ENCODE data around the gene RTKN2.

RTKN2 gene

DNA sequence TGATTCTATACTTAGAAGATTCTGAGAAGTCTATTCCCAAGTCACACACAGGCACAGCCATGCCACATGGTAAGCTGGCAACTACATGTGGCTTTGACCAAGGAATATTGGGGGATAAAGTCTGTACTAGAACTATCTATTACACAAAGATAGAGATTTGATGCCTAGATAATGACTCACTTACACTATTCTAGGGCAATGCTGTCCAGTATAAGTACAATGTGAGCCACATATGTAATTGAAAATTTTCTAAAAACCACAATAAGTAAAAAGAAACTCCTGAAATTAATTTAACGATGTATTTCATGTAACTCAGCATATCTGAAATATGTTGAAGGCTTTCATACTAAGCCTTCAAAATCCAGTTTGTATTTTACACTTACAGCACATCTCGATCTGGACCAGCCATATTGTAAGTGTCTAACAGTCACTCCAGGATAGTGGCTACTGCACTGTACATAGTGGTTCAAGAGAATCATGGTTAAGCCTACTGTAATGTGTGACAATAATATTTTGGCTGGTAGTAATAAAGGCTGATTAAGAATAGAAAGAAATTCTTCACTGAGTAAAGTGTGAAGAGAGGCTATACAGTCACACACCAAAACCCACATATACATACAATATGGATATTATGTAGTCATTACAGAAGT lies 62.8 kb downstream of the RTKN2 start:
- TF ChIP-seq REST (IDR thresholded peaks at IDR 0.05; ENCODE audit: insufficient read depth in 1 of 2, low read depth in 2 of 2, low read length in 2 of 2) (no peak), FOXP2 (optimal IDR thresholded peaks at IDR 0.05; ENCODE audit: borderline replicate concordance, extremely low read depth, extremely low read length, insufficient read depth) (no peak), SIN3A (IDR thresholded peaks at IDR 0.05; ENCODE audit: borderline replicate concordance, insufficient read depth, low read length) (no peak), TAF1 (IDR thresholded peaks at IDR 0.05; ENCODE audit: borderline replicate concordance, insufficient read depth, low read length) (no peak), POLR2AphosphoS5 (IDR thresholded peaks at IDR 0.05; ENCODE audit: low read depth, low read length) (no peak)

DNA sequence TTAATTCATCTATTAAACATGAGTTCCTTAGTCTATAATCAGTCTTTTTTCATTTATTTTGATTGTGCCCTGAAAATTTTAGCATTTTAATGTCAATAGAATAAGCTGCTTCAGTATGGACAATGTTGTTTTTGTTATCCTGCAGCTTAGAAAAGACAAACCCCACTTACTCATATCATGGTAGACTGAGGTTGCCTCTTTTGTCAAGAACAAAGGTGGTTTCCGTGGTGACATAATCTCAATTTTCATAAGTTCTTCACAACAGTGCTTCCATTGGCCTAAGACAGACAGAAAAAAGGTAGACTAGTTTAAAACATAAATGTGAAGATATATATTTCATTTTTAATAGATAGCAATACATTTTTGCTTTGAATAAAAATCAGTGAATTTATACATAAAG lies 69.1 kb downstream of the RTKN2 start:
- TF ChIP-seq SIN3A (IDR thresholded peaks at IDR 0.05; ENCODE audit: borderline replicate concordance, insufficient read depth, low read length), result no peak
- no peak for TF ChIP-seq REST (IDR thresholded peaks at IDR 0.05; ENCODE audit: insufficient read depth in 1 of 2, low read depth in 2 of 2, low read length in 2 of 2)
- no peak for TF ChIP-seq TAF1 (IDR thresholded peaks at IDR 0.05; ENCODE audit: borderline replicate concordance, insufficient read depth, low read length)
- TF ChIP-seq POLR2AphosphoS5 (IDR thresholded peaks at IDR 0.05; ENCODE audit: low read depth, low read length), result no peak
- no peak for TF ChIP-seq FOXP2 (optimal IDR thresholded peaks at IDR 0.05; ENCODE audit: borderline replicate concordance, extremely low read depth, extremely low read length, insufficient read depth)

- TF ChIP-seq TAF1 (IDR thresholded peaks at IDR 0.05; ENCODE audit: borderline replicate concordance, insufficient read depth, low read length) (no peak), REST (IDR thresholded peaks at IDR 0.05; ENCODE audit: insufficient read depth in 1 of 2, low read depth in 2 of 2, low read length in 2 of 2) (no peak), FOXP2 (optimal IDR thresholded peaks at IDR 0.05; ENCODE audit: borderline replicate concordance, extremely low read depth, extremely low read length, insufficient read depth) (no peak), POLR2AphosphoS5 (IDR thresholded peaks at IDR 0.05; ENCODE audit: low read depth, low read length) (no peak), SIN3A (IDR thresholded peaks at IDR 0.05; ENCODE audit: borderline replicate concordance, insufficient read depth, low read length) (no peak)
These were observed 72.1 kb downstream of the RTKN2 start for GRCh38 chr10:62196528-62196927.

GRCh38 chr10:62195675-62195926 lies 73.0 kb downstream of the RTKN2 start:
- TF ChIP-seq TAF1 (IDR thresholded peaks at IDR 0.05; ENCODE audit: borderline replicate concordance, insufficient read depth, low read length) (no peak), POLR2AphosphoS5 (IDR thresholded peaks at IDR 0.05; ENCODE audit: low read depth, low read length) (no peak), REST (IDR thresholded peaks at IDR 0.05; ENCODE audit: insufficient read depth in 1 of 2, low read depth in 2 of 2, low read length in 2 of 2) (no peak), FOXP2 (optimal IDR thresholded peaks at IDR 0.05; ENCODE audit: borderline replicate concordance, extremely low read depth, extremely low read length, insufficient read depth) (no peak), SIN3A (IDR thresholded peaks at IDR 0.05; ENCODE audit: borderline replicate concordance, insufficient read depth, low read length) (no peak)

Data from PFSK-1 (cell line).